ENCODE results near the gene MFSD1.

- TF ChIP-seq REST (IDR thresholded peaks at IDR 0.05; ENCODE audit: insufficient read depth in 1 of 2, low read depth in 2 of 2, low read length in 2 of 2) = no peak
- no peak for TF ChIP-seq POLR2AphosphoS5 (IDR thresholded peaks at IDR 0.05; ENCODE audit: low read depth, low read length)
- no peak for TF ChIP-seq TAF1 (IDR thresholded peaks at IDR 0.05; ENCODE audit: borderline replicate concordance, insufficient read depth, low read length)
- TF ChIP-seq SIN3A (IDR thresholded peaks at IDR 0.05; ENCODE audit: borderline replicate concordance, insufficient read depth, low read length) = no peak
- TF ChIP-seq FOXP2 (optimal IDR thresholded peaks at IDR 0.05; ENCODE audit: borderline replicate concordance, extremely low read depth, extremely low read length, insufficient read depth) = no peak
Observed at GRCh38 chr3:158766364-158766763, 35.5 kb upstream of the MFSD1 start.
